ENCODE data around the gene CDH22.

Gene CDH22

GRCh38 chr20:46188866-46189541, 119.3 kb downstream of the CDH22 start:
- peak; percentile 73 for DNase-seq

GRCh38 chr20:46186210-46186609, 122.1 kb downstream of the CDH22 start:
- no peak for DNase-seq

GRCh38 chr20:46185353-46185752, 122.9 kb downstream of the CDH22 start:
- DNase-seq, result no peak

- DNase-seq, result no peak
Measured at GRCh38 chr20:46183768-46184167, 124.5 kb downstream of the CDH22 start.

GRCh38 chr20:46182276-46183200, 125.8 kb downstream of the CDH22 start:
- DNase-seq, result peak; percentile 77

GRCh38 chr20:46179862-46180261, 128.4 kb downstream of the CDH22 start:
- no peak for DNase-seq

GRCh38 chr20:46178891-46179290, 129.4 kb downstream of the CDH22 start:
- DNase-seq, result no peak

GRCh38 chr20:46177768-46178167, 130.5 kb downstream of the CDH22 start:
- no peak for DNase-seq

- peak; percentile 97 for DNase-seq
Measured at GRCh38 chr20:46176739-46177378, 131.4 kb downstream of the CDH22 start.

- no peak for DNase-seq
Measured at GRCh38 chr20:46175127-46175494, 133.2 kb downstream of the CDH22 start.

GRCh38 chr20:46174469-46175126, 133.7 kb downstream of the CDH22 start:
- no peak for DNase-seq

- DNase-seq, result no peak
Measured at GRCh38 chr20:46173652-46174468, 134.4 kb downstream of the CDH22 start.

GRCh38 chr20:46172961-46173536, 135.2 kb downstream of the CDH22 start:
- DNase-seq, result no peak

GRCh38 chr20:46172455-46172854, 135.8 kb downstream of the CDH22 start:
- no peak for DNase-seq

- no peak for DNase-seq
Measured at GRCh38 chr20:46171909-46172308, 136.4 kb downstream of the CDH22 start.

- DNase-seq, result no peak
Measured at GRCh38 chr20:46171476-46171875, 136.8 kb downstream of the CDH22 start.

- no peak for DNase-seq
Measured at GRCh38 chr20:46169245-46170171, 138.8 kb downstream of the CDH22 start.

- no peak for DNase-seq
Measured at GRCh38 chr20:46168438-46168837, 139.9 kb downstream of the CDH22 start.

GRCh38 chr20:46167080-46167479, 141.2 kb downstream of the CDH22 start:
- no peak for DNase-seq

- no peak for DNase-seq
Measured at GRCh38 chr20:46164254-46164653, 144.0 kb downstream of the CDH22 start.

- DNase-seq, result no peak
Measured at GRCh38 chr20:46161921-46162320, 146.4 kb downstream of the CDH22 start.

Measured in NCI-H2171 (cell line).